ENCODE results near the gene ATL3.
"Not testable (repeated sequence)": the region's sequence is repeated elsewhere in the genome, so short reads cannot be mapped to it uniquely, and the experiment has no call there.

ATL3 gene

GRCh38 chr11:63603180-63603518 lies 68.0 kb downstream of the ATL3 start:
- Histone ChIP-seq H2AFZ (ENCODE audit: low read length) (no peak overlapping the region), H3K9ac (ENCODE audit: low read length) (no peak overlapping the region), H3K27ac (ENCODE audit: low read depth, low read length, poor library complexity, severe bottlenecking) (no peak overlapping the region), H3K9me2 (ENCODE audit: low read depth, low read length) (no peaks in the 10 kb centered on the region), H3F3A (ENCODE audit: insufficient read depth, low read length) (no peaks in the 10 kb centered on the region), H3K4me3 (ENCODE audit: low read depth, low read length, poor library complexity, severe bottlenecking) (no peak overlapping the region), H3K79me2 (ENCODE audit: insufficient read depth, low read length) (no peaks in the 10 kb centered on the region), H3K4me2 (ENCODE audit: low read length) (no peak overlapping the region), H4K20me1 (ENCODE audit: insufficient read depth, low read length) (no peaks in the 10 kb centered on the region), H3K9me3 (ENCODE audit: low read length) (no peaks in the 10 kb centered on the region), H3K4me1 (ENCODE audit: insufficient read depth, low read length, severe bottlenecking) (no peaks in the 10 kb centered on the region), H3K36me3 (ENCODE audit: insufficient read depth, low read length) (no peaks in the 10 kb centered on the region), H3K27me3 (ENCODE audit: insufficient read depth, low read length) (no peaks in the 10 kb centered on the region)
- TF ChIP-seq EZH2 (IDR thresholded peaks at IDR 0.05; ENCODE audit: borderline replicate concordance, low read length), result no peak
- TF ChIP-seq CTCF (IDR thresholded peaks at IDR 0.05; ENCODE audit: low read length), result no peak

GRCh38 chr11:63602290-63603179 lies 68.6 kb downstream of the ATL3 start:
- H3K9me3 ChIP-seq (ENCODE audit: low read length); H3K4me3 ChIP-seq (ENCODE audit: low read depth, low read length, poor library complexity, severe bottlenecking); H4K20me1 ChIP-seq (ENCODE audit: insufficient read depth, low read length); H3K4me2 ChIP-seq (ENCODE audit: low read length); H3K79me2 ChIP-seq (ENCODE audit: insufficient read depth, low read length); H3K9me2 ChIP-seq (ENCODE audit: low read depth, low read length); H3K27me3 ChIP-seq (ENCODE audit: insufficient read depth, low read length); H3K36me3 ChIP-seq (ENCODE audit: insufficient read depth, low read length); H3F3A ChIP-seq (ENCODE audit: insufficient read depth, low read length); H3K9ac ChIP-seq (ENCODE audit: low read length); H3K4me1 ChIP-seq (ENCODE audit: insufficient read depth, low read length, severe bottlenecking); H3K27ac ChIP-seq (ENCODE audit: low read depth, low read length, poor library complexity, severe bottlenecking); H2AFZ ChIP-seq (ENCODE audit: low read length): not testable (repeated sequence)

- Histone ChIP-seq H3K27ac (ENCODE audit: low read depth, low read length, poor library complexity, severe bottlenecking) (no peak overlapping the region), H2AFZ (ENCODE audit: low read length) (no peak overlapping the region), H3F3A (ENCODE audit: insufficient read depth, low read length) (no peaks in the 10 kb centered on the region), H3K36me3 (ENCODE audit: insufficient read depth, low read length) (no peaks in the 10 kb centered on the region), H3K4me2 (ENCODE audit: low read length) (no peak overlapping the region), H3K79me2 (ENCODE audit: insufficient read depth, low read length) (no peaks in the 10 kb centered on the region), H3K9me3 (ENCODE audit: low read length) (no peaks in the 10 kb centered on the region), H3K4me1 (ENCODE audit: insufficient read depth, low read length, severe bottlenecking) (no peaks in the 10 kb centered on the region), H4K20me1 (ENCODE audit: insufficient read depth, low read length) (no peaks in the 10 kb centered on the region), H3K9ac (ENCODE audit: low read length) (no peak overlapping the region), H3K4me3 (ENCODE audit: low read depth, low read length, poor library complexity, severe bottlenecking) (no peak overlapping the region), H3K27me3 (ENCODE audit: insufficient read depth, low read length) (no peaks in the 10 kb centered on the region), H3K9me2 (ENCODE audit: low read depth, low read length) (no peaks in the 10 kb centered on the region)
- TF ChIP-seq EZH2 (IDR thresholded peaks at IDR 0.05; ENCODE audit: borderline replicate concordance, low read length) (no peak), CTCF (IDR thresholded peaks at IDR 0.05; ENCODE audit: low read length) (no peak)
Measured at GRCh38 chr11:63599211-63600122, 71.7 kb downstream of the ATL3 start.

Measured in OCI-LY1 (cell line).